Measurements from ENCODE around the gene SPOUT1. TPM values are rescaled to one million over a fixed set of nuclear protein-coding genes. Genes with fewer than 3 reads are reported as not detected.

The SPOUT1 gene
- total RNA-seq, 4 donors from 2014 or later, result 44.2 to 97.4 (median 79.4) TPM

DNA sequence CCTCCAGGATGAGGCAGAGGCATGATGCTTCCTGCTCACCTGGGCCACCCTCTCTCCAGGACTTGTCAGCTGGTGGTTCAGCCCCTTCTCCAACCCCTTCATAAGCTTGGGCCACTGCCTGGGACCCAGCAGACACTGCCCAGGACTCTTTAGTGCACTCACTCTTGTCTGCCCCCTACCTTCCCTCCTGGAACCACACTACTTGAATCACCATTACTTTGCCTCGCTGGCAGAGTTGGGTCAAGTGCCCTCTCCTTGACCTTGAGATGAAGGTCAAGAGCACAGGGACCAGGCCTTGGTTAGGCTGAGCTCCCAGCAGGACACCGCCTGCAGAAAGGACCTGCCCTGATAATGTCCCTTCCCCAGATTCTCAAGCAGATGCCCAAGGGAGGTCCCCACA is 19.8 kb downstream of the SPOUT1 start:
- 60% methylated on average over 1 of the region's 2 CpGs for WGBS
- Histone ChIP-seq H3K4me3 (no peak overlapping the region), H3K4me1 (no peaks in the 10 kb centered on the region), H3K36me3 (peaks cover 49% of the 10 kb centered on the region), H3K9me3 (no peaks in the 10 kb centered on the region), H3K27ac (no peak overlapping the region), H3K27me3 (no peaks in the 10 kb centered on the region)
- DNase-seq (ENCODE audit: low spot score in 2 of 2), result no peak
- TF ChIP-seq EP300 (IDR thresholded peaks at IDR 0.05) (no peak), POLR2A (IDR thresholded peaks at IDR 0.05) (no peak), POLR2AphosphoS5 (IDR thresholded peaks at IDR 0.05) (no peak)
- TF ChIP-seq, protein P1, sequence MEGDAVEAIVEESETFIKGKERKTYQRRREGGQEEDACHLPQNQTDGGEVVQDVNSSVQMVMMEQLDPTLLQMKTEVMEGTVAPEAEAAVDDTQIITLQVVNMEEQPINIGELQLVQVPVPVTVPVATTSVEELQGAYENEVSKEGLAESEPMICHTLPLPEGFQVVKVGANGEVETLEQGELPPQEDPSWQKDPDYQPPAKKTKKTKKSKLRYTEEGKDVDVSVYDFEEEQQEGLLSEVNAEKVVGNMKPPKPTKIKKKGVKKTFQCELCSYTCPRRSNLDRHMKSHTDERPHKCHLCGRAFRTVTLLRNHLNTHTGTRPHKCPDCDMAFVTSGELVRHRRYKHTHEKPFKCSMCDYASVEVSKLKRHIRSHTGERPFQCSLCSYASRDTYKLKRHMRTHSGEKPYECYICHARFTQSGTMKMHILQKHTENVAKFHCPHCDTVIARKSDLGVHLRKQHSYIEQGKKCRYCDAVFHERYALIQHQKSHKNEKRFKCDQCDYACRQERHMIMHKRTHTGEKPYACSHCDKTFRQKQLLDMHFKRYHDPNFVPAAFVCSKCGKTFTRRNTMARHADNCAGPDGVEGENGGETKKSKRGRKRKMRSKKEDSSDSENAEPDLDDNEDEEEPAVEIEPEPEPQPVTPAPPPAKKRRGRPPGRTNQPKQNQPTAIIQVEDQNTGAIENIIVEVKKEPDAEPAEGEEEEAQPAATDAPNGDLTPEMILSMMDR (IDR thresholded peaks at IDR 0.05), result no peak

DNA sequence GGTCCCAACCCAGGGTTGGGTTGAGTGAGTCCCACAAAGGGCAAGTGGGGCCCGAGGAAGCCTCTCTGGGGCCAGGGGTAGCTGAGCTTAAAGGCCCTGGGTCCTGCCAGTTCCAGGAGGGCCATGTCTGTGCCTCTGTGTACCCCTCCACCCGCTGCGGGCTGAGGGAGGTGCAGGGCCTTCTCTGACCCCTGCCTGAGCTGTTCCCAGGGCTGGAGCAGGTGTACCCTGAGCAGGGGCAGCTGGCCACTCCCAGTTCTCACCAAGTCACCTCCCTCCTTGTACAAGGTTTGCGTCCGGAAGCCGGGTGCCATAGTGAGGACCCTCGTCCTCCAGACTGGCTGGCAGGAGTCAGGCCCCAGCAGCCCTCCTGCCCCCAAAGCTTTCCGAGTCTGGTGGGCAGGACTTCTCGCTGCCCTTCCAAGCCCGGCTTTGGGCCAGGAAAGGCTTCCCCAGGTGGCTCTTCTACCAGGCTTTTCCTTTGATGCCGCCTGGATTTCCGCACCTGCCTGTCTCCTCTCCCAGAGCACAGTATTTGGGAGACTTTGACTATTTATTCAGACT is 20.5 kb downstream of the SPOUT1 start:
- no peak for TF ChIP-seq POLR2AphosphoS5 (IDR thresholded peaks at IDR 0.05)
- TF ChIP-seq EP300 (IDR thresholded peaks at IDR 0.05), result no peak
- H3K36me3 ChIP-seq, result peaks cover 56% of the 10 kb centered on the region

DNA sequence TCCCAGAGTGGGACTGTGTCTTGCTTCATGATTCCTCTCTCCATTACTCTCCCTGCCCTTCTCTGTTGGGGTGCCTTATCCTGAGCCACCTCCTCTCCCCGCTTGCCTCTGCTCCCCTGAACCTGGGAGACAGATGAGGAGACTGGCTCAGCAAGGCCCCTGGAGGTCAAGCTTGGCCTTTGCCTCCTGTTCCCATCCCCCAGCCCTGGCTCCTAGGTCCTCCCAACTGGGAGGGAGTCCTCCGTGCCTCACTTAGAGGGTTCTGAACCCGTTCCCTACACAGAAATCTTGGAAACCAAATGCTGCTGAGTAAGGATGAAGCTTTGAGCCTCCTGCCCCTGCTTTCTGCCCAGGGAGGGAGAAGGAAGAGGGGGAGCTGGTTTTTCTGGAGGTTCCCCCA is 21.1 kb downstream of the SPOUT1 start:
- H3K27me3 ChIP-seq, result no peaks in the 10 kb centered on the region
- DNase-seq (ENCODE audit: low spot score in 2 of 2), result no peak
- no peaks in the 10 kb centered on the region for H3K9me3 ChIP-seq
- no peak overlapping the region for H3K27ac ChIP-seq
- H3K4me3 ChIP-seq, result no peak overlapping the region
- peaks cover 62% of the 10 kb centered on the region for H3K36me3 ChIP-seq
- no peaks in the 10 kb centered on the region for H3K4me1 ChIP-seq
- WGBS, result 90% methylated on average over 3 of the region's 3 CpGs
- no peak for TF ChIP-seq POLR2AphosphoS5 (IDR thresholded peaks at IDR 0.05)
- no peak for TF ChIP-seq EP300 (IDR thresholded peaks at IDR 0.05)
- TF ChIP-seq POLR2A (IDR thresholded peaks at IDR 0.05), result no peak
- TF ChIP-seq, protein P1 (IDR thresholded peaks at IDR 0.05), result no peak

More for the DNA sequence above, 20.5 kb downstream of the SPOUT1 start:
- no peak overlapping the region for H3K4me3 ChIP-seq
- WGBS, result 96% methylated on average over 9 of the region's 12 CpGs
- H3K27ac ChIP-seq, result no peak overlapping the region
- no peak for DNase-seq (ENCODE audit: low spot score in 2 of 2)
- no peaks in the 10 kb centered on the region for H3K4me1 ChIP-seq
- H3K27me3 ChIP-seq, result no peaks in the 10 kb centered on the region
- H3K9me3 ChIP-seq, result no peaks in the 10 kb centered on the region

DNA sequence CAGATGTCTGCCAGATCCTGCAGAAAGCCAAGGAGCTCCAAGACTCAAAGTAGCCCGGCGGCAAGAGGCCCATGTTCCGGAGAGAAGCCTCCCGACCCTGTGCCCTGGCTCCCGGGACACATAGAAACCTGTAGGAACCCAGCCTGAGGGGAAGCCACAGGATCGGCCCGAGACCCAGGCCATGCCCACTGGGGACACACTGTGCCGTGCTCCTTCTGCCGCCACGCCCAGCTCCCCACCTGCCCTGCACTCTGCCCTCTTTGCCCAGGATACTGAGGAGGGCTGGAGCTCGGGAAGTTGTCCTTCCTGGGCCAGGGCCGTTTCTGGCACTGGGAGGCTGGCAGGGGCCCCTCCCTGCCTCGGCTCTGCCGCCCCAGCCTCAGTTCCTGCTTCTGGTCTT is 21.8 kb downstream of the SPOUT1 start:
- TF ChIP-seq, protein P1 (IDR thresholded peaks at IDR 0.05), result no peak
- no peak for TF ChIP-seq POLR2AphosphoS5 (IDR thresholded peaks at IDR 0.05)
- TF ChIP-seq POLR2A (IDR thresholded peaks at IDR 0.05), result no peak
- no peak for TF ChIP-seq EP300 (IDR thresholded peaks at IDR 0.05)
- no peak for DNase-seq (ENCODE audit: low spot score in 2 of 2)
- no peak overlapping the region for H3K4me3 ChIP-seq
- H3K9me3 ChIP-seq, result no peaks in the 10 kb centered on the region
- no peak overlapping the region for H3K27ac ChIP-seq
- H3K4me1 ChIP-seq, result no peaks in the 10 kb centered on the region
- 80% methylated on average over 4 of the region's 14 CpGs for WGBS
- H3K27me3 ChIP-seq, result no peaks in the 10 kb centered on the region
- peaks cover 69% of the 10 kb centered on the region for H3K36me3 ChIP-seq

DNA sequence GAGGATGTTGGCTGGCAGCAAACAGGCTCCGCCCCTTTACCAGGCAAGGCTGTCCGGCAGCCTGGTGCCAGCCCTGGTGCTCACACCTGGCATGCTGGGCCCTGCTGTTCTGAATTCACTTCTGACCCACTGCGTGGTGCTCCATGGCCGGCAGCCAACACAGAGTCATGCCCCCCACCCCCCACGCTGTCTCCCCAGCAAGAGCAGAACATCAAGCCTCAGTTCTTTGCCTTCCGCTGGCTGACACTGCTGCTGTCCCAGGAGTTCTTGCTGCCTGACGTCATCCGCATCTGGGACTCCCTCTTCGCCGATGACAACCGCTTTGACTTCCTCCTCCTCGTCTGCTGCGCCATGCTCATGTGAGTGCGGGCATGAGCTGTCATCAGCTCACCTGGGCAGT is 23.9 kb downstream of the SPOUT1 start:
- no peak overlapping the region for H3K4me3 ChIP-seq
- no peak for DNase-seq (ENCODE audit: low spot score in 2 of 2)
- TF ChIP-seq POLR2AphosphoS5 (IDR thresholded peaks at IDR 0.05), result no peak
- TF ChIP-seq EP300 (IDR thresholded peaks at IDR 0.05), result no peak
- TF ChIP-seq POLR2A (IDR thresholded peaks at IDR 0.05), result no peak
- TF ChIP-seq, protein P1 (IDR thresholded peaks at IDR 0.05), result no peak
- no peaks in the 10 kb centered on the region for H3K27me3 ChIP-seq
- 89% methylated on average over 14 of the region's 14 CpGs for WGBS
- H3K27ac ChIP-seq, result no peak overlapping the region
- peaks cover 91% of the 10 kb centered on the region for H3K36me3 ChIP-seq
- no peaks in the 10 kb centered on the region for H3K9me3 ChIP-seq
- H3K4me1 ChIP-seq, result no peaks in the 10 kb centered on the region

DNA sequence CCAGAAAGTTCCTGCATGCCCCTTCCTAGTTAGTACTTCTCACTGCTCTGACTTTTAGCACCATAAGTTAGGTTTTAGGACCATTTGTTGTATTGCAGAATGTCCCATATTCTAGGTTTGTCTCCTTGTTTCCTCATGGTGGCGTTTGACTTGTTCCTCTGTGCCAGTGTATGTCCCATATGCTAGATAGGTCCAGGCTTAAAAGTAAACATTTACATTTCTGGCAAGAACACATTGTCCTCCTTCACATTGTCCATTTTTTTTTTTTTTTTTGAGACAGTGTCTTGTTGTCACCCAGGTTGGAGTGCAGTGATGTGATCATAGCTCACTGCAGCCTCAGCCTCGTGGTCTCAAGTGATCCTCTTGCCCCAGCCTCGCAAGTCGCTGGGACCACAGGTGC is 27.1 kb downstream of the SPOUT1 start:
- H3K36me3 ChIP-seq, result peaks cover 98% of the 10 kb centered on the region
- no peak for TF ChIP-seq EP300 (IDR thresholded peaks at IDR 0.05)
- no peak for TF ChIP-seq POLR2AphosphoS5 (IDR thresholded peaks at IDR 0.05)
- TF ChIP-seq, protein P1 (IDR thresholded peaks at IDR 0.05), result no peak
- TF ChIP-seq POLR2A (IDR thresholded peaks at IDR 0.05), result no peak
- WGBS, result 98% methylated on average over 4 of the region's 4 CpGs
- H3K4me1 ChIP-seq, result no peaks in the 10 kb centered on the region
- no peaks in the 10 kb centered on the region for H3K9me3 ChIP-seq
- H3K27ac ChIP-seq, result no peak overlapping the region
- H3K4me3 ChIP-seq, result no peak overlapping the region
- DNase-seq (ENCODE audit: low spot score in 2 of 2), result no peak
- H3K27me3 ChIP-seq, result no peaks in the 10 kb centered on the region
